GM23248 (cell line): Measurements from ENCODE around the gene SRSF8.

ENCODE experiments used
- EZH2 ChIP-seq: fragments of 200-600 bp; sonication (generic); IDR thresholded peaks from 2 replicates; pipeline ENCODE4 v1.6.1; 2018; ENCODE audit warnings: antibody characterized with exemption, mild to moderate bottlenecking; ENCODE audit not compliant: insufficient read depth, poor library complexity, severe bottlenecking
- EZH2phosphoT487 ChIP-seq: fragments of 200-600 bp; sonication (generic); IDR thresholded peaks from 2 replicates; pipeline ENCODE4 v1.6.1; 2018; ENCODE audit warnings: antibody characterized with exemption, moderate library complexity, mild to moderate bottlenecking, low read depth; ENCODE audit not compliant: insufficient read depth

- TF ChIP-seq EZH2 (no peak), EZH2phosphoT487 (no peak)
Measured at GRCh38 chr11:95100191-95100648, 33.5 kb downstream of the SRSF8 start.
